ENCODE measurements around the gene GTPBP4. TPM values are rescaled to one million over a fixed set of nuclear protein-coding genes. Genes with fewer than 3 reads are reported as not detected.

Gene GTPBP4
- total RNA-seq, 2 experiments from 2014 or later = 50.3 to 53.7 TPM

GRCh38 chr10:955820-956217 is 32.4 kb upstream of the GTPBP4 start:
- Histone ChIP-seq H3K4me1 (ENCODE audit: insufficient read depth, low read length) (no peaks in the 10 kb centered on the region), H3K27me3 (ENCODE audit: control insufficient read depth in 1 of 2, insufficient read depth in 2 of 2, low read length in 2 of 2) (peaks cover 0 to 4% of the 10 kb centered on the region in 2 experiments), H3K4me3 (ENCODE audit: low read length) (no peak overlapping the region), H3K9me3 (ENCODE audit: control insufficient read depth in 1 of 2, insufficient read depth in 1 of 2, low read length in 2 of 2) (no peaks in the 10 kb centered on the region), H3K27ac (ENCODE audit: low read depth in 1 of 2, low read length in 2 of 2) (no peak overlapping the region), H3K36me3 (ENCODE audit: insufficient read depth, low read length) (no peaks in the 10 kb centered on the region)
- ChIA-PET CTCF (no interaction called here), POLR2A (no interaction called here)
- ATAC-seq (ENCODE audit: poor library complexity) (no peak), DNase-seq (no peak)
- no peak overlapping the region for H3K4me3 Mint-ChIP-seq
- intact Hi-C loops (cut with DNase I, micrococcal nuclease) = no loop called here
- H3K27me3 Mint-ChIP-seq = peaks cover 4% of the 10 kb centered on the region
- no peaks in the 10 kb centered on the region for H3K9me3 Mint-ChIP-seq
- H3K27ac Mint-ChIP-seq = no peak overlapping the region
- no peak for TF ChIP-seq CTCF (IDR thresholded peaks at IDR 0.05)
- H3K4me1 Mint-ChIP-seq (ENCODE audit: low read depth) = no peaks in the 10 kb centered on the region
- H3K36me3 Mint-ChIP-seq (ENCODE audit: low read depth) = no peaks in the 10 kb centered on the region

GRCh38 chr10:958106-958505 is 30.1 kb upstream of the GTPBP4 start:
- Mint-ChIP-seq H3K27ac (no peak overlapping the region), H3K4me3 (no peak overlapping the region), H3K36me3 (ENCODE audit: low read depth) (no peaks in the 10 kb centered on the region), H3K4me1 (ENCODE audit: low read depth) (no peaks in the 10 kb centered on the region), H3K27me3 (peaks cover 4% of the 10 kb centered on the region), H3K9me3 (no peaks in the 10 kb centered on the region)
- intact Hi-C loops (cut with DNase I, micrococcal nuclease) = no loop called here
- peaks cover 0 to 2% of the 10 kb centered on the region in 2 experiments for H3K27me3 ChIP-seq (ENCODE audit: control insufficient read depth in 1 of 2, insufficient read depth in 2 of 2, low read length in 2 of 2)
- ChIA-PET POLR2A (no interaction called here), CTCF (no interaction called here)
- ATAC-seq (ENCODE audit: poor library complexity) = no peak
- H3K36me3 ChIP-seq (ENCODE audit: insufficient read depth, low read length) = no peaks in the 10 kb centered on the region
- H3K4me1 ChIP-seq (ENCODE audit: insufficient read depth, low read length) = no peaks in the 10 kb centered on the region
- no peak for TF ChIP-seq CTCF (IDR thresholded peaks at IDR 0.05)
- H3K4me3 ChIP-seq (ENCODE audit: low read length) = no peak overlapping the region
- DNase-seq = no peak
- no peak overlapping the region for H3K27ac ChIP-seq (ENCODE audit: low read depth in 1 of 2, low read length in 2 of 2)
- H3K9me3 ChIP-seq (ENCODE audit: control insufficient read depth in 1 of 2, insufficient read depth in 1 of 2, low read length in 2 of 2) = no peaks in the 10 kb centered on the region

- Mint-ChIP-seq H3K27ac (no peak overlapping the region), H3K36me3 (ENCODE audit: low read depth) (no peaks in the 10 kb centered on the region), H3K27me3 (peaks cover 4% of the 10 kb centered on the region), H3K9me3 (no peaks in the 10 kb centered on the region), H3K4me3 (no peak overlapping the region), H3K4me1 (ENCODE audit: low read depth) (no peaks in the 10 kb centered on the region)
- POLR2A ChIA-PET = no interaction called here
- Histone ChIP-seq H3K4me1 (ENCODE audit: insufficient read depth, low read length) (no peaks in the 10 kb centered on the region), H3K9me3 (ENCODE audit: control insufficient read depth in 1 of 2, insufficient read depth in 1 of 2, low read length in 2 of 2) (no peaks in the 10 kb centered on the region), H3K36me3 (ENCODE audit: insufficient read depth, low read length) (no peaks in the 10 kb centered on the region), H3K27ac (ENCODE audit: low read depth in 1 of 2, low read length in 2 of 2) (no peak overlapping the region), H3K27me3 (ENCODE audit: control insufficient read depth in 1 of 2, insufficient read depth in 2 of 2, low read length in 2 of 2) (peaks cover 0 to 2% of the 10 kb centered on the region in 2 experiments), H3K4me3 (ENCODE audit: low read length) (no peak overlapping the region)
- no peak for DNase-seq
- no peak for ATAC-seq (ENCODE audit: poor library complexity)
- CTCF ChIA-PET = no interaction called here
- TF ChIP-seq CTCF (IDR thresholded peaks at IDR 0.05) = no peak
- intact Hi-C loops (cut with DNase I, micrococcal nuclease) = no loop called here
These were observed 29.4 kb upstream of the GTPBP4 start for GRCh38 chr10:958856-959255.

Measured in CD4-positive, alpha-beta T cell (primary cell).